Large intestine (tissue), 3 donors: ENCODE results near the gene SEM1. TPM values are rescaled to one million over a fixed set of nuclear protein-coding genes. Genes with fewer than 3 reads are reported as not detected.
"Not testable (repeated sequence)": the region's sequence is repeated elsewhere in the genome, so short reads cannot be mapped to it uniquely, and the experiment has no call there.

ENCODE experiments used
- DNase-seq, 2 donors: peaks; one replicate each; pipeline versions ENCODE4 v3.0.0 to v3.0.0-alpha.2; 2013
- H3K27ac ChIP-seq: one replicate; pipeline ENCODE4 v1.5.1; 2013; ENCODE audit warnings: low read length
- H3K27me3 ChIP-seq: 2 replicates; pipeline ENCODE4 v1.6.1; 2013; ENCODE audit warnings: low read length; ENCODE audit not compliant: control insufficient read depth, insufficient read depth
- H3K36me3 ChIP-seq: 2 replicates; pipeline ENCODE4 v1.6.1; 2013; ENCODE audit warnings: low read length; ENCODE audit not compliant: control insufficient read depth, insufficient read depth
- H3K4me1 ChIP-seq: one replicate; pipeline ENCODE4 v1.6.1; 2013; ENCODE audit warnings: low read length; ENCODE audit not compliant: control insufficient read depth, insufficient read depth
- H3K4me3 ChIP-seq: one replicate; pipeline ENCODE4 v1.5.1; 2013; ENCODE audit warnings: low read length
- H3K9me3 ChIP-seq: one replicate; pipeline ENCODE4 v1.6.1; 2013; ENCODE audit warnings: mild to moderate bottlenecking, low read depth, low read length, moderate library complexity; ENCODE audit not compliant: control insufficient read depth
- WGBS: methylation state at CpG from one replicate; pipeline ENCODE4 v1.1.5; 2013; ENCODE audit warnings: low lambda C conversion rate; ENCODE audit not compliant: insufficient coverage; 5-methylcytosine and 5-hydroxymethylcytosine counted together
- polyA plus RNA-seq: library from polyadenylated mRNA; unstranded; fragments of 120-200 nt; gene quantifications from one replicate; pipeline ENCODE4 v1.2.1, GENCODE V29; 2013

SEM1 gene
- polyA plus RNA-seq, 1 donor, result 202 TPM

GRCh38 chr7:96734343-96734742 lies 24.7 kb upstream of the SEM1 start:
- H3K4me1 ChIP-seq, result no peaks in the 10 kb centered on the region
- no peak for DNase-seq
- no peak overlapping the region for H3K4me3 ChIP-seq
- no peaks in the 10 kb centered on the region for H3K36me3 ChIP-seq
- no peaks in the 10 kb centered on the region for H3K9me3 ChIP-seq
- H3K27me3 ChIP-seq, result no peaks in the 10 kb centered on the region
- 100% methylated on average over 1 of the region's 2 CpGs for WGBS
- H3K27ac ChIP-seq, result no peak overlapping the region

GRCh38 chr7:96729820-96730219 lies 20.2 kb upstream of the SEM1 start:
- no CpG with 5 or more reads among the region's 2 CpGs for WGBS
- Histone ChIP-seq H3K27ac (no peak overlapping the region), H3K9me3 (no peaks in the 10 kb centered on the region), H3K36me3 (no peaks in the 10 kb centered on the region), H3K27me3 (no peaks in the 10 kb centered on the region), H3K4me1 (no peaks in the 10 kb centered on the region), H3K4me3 (no peak overlapping the region)
- no peak for DNase-seq

- Histone ChIP-seq H3K4me1 (no peaks in the 10 kb centered on the region), H3K27ac (no peak overlapping the region), H3K36me3 (no peaks in the 10 kb centered on the region), H3K4me3 (no peak overlapping the region), H3K27me3 (no peaks in the 10 kb centered on the region), H3K9me3 (no peaks in the 10 kb centered on the region)
- DNase-seq, result no peak
- no CpG with 5 or more reads among the region's 4 CpGs for WGBS
These were observed 18.5 kb upstream of the SEM1 start for GRCh38 chr7:96728139-96728538.

GRCh38 chr7:96727534-96728088 lies 18.0 kb upstream of the SEM1 start:
- no peak overlapping the region for H3K4me3 ChIP-seq

GRCh38 chr7:96723622-96724021 lies 14.0 kb upstream of the SEM1 start:
- Histone ChIP-seq H3K27ac (no peak overlapping the region), H3K4me3 (no peak overlapping the region), H3K9me3 (no peaks in the 10 kb centered on the region), H3K27me3 (peaks cover 4% of the 10 kb centered on the region), H3K36me3 (no peaks in the 10 kb centered on the region), H3K4me1 (no peaks in the 10 kb centered on the region)
- no CpG with 5 or more reads among the region's 4 CpGs for WGBS
- no peak for DNase-seq

More at GRCh38 chr7:96727534-96728088, 18.0 kb upstream of the SEM1 start:
- Histone ChIP-seq H3K27me3 (no peaks in the 10 kb centered on the region), H3K27ac (no peak overlapping the region), H3K36me3 (no peaks in the 10 kb centered on the region), H3K9me3 (no peaks in the 10 kb centered on the region), H3K4me1 (no peaks in the 10 kb centered on the region)
- WGBS, result 80% methylated on average over 2 of the region's 3 CpGs
- no peak for DNase-seq

GRCh38 chr7:96722928-96723327 lies 13.3 kb upstream of the SEM1 start:
- not testable (repeated sequence) for H3K27me3 ChIP-seq, DNase-seq, H3K4me3 ChIP-seq, H3K4me1 ChIP-seq, H3K36me3 ChIP-seq, H3K27ac ChIP-seq, H3K9me3 ChIP-seq
- WGBS, result 100% methylated on average over 1 of the region's 2 CpGs

- WGBS, result no CpG with 5 or more reads among the region's 2 CpGs
- no peak for DNase-seq
- no peak overlapping the region for H3K27ac ChIP-seq
- H3K4me1 ChIP-seq, result no peaks in the 10 kb centered on the region
- H3K4me3 ChIP-seq, result no peak overlapping the region
- peaks cover 4% of the 10 kb centered on the region for H3K27me3 ChIP-seq
- H3K9me3 ChIP-seq, result no peaks in the 10 kb centered on the region
- no peaks in the 10 kb centered on the region for H3K36me3 ChIP-seq
These were observed 11.2 kb upstream of the SEM1 start for GRCh38 chr7:96720843-96721242.

GRCh38 chr7:96719164-96719563 lies 9.5 kb upstream of the SEM1 start:
- peaks cover 7% of the 10 kb centered on the region for H3K27me3 ChIP-seq
- no CpG with 5 or more reads among the region's 4 CpGs for WGBS
- no peaks in the 10 kb centered on the region for H3K9me3 ChIP-seq
- H3K4me3 ChIP-seq, result no peak overlapping the region
- H3K27ac ChIP-seq, result no peak overlapping the region
- H3K36me3 ChIP-seq, result no peaks in the 10 kb centered on the region
- H3K4me1 ChIP-seq, result no peaks in the 10 kb centered on the region
- no peak for DNase-seq

GRCh38 chr7:96718107-96719003 lies 8.7 kb upstream of the SEM1 start:
- no peak overlapping the region for H3K27ac ChIP-seq
- H3K36me3 ChIP-seq, result no peaks in the 10 kb centered on the region
- DNase-seq, result no peak
- peaks cover 7% of the 10 kb centered on the region for H3K27me3 ChIP-seq
- H3K9me3 ChIP-seq, result no peaks in the 10 kb centered on the region
- WGBS, result 100% methylated on average over 1 of the region's 3 CpGs
- H3K4me3 ChIP-seq, result no peak overlapping the region
- H3K4me1 ChIP-seq, result no peaks in the 10 kb centered on the region

- WGBS, result no CpG with 5 or more reads among the region's 3 CpGs
These were observed 3.4 kb upstream of the SEM1 start for GRCh38 chr7:96713037-96713436.

More at GRCh38 chr7:96713037-96713436, 3.4 kb upstream of the SEM1 start:
- H3K4me1 ChIP-seq, result peaks cover 3% of the 10 kb centered on the region
- DNase-seq, result no peak
- H3K9me3 ChIP-seq, result no peaks in the 10 kb centered on the region
- H3K27me3 ChIP-seq, result peaks cover 7% of the 10 kb centered on the region
- no peak overlapping the region for H3K4me3 ChIP-seq
- H3K27ac ChIP-seq, result no peak overlapping the region
- no peaks in the 10 kb centered on the region for H3K36me3 ChIP-seq
